ENCODE data around the gene FAM3C. TPM values are rescaled to one million over a fixed set of nuclear protein-coding genes. Genes with fewer than 3 reads are reported as not detected.
A peak's percentile ranks its signal among the peaks of the same experiment; 100 is the strongest.

Gene FAM3C
- total and polyA plus RNA-seq, 11 donors = 20.6 to 97.2 (median 45.3) TPM

- ATAC-seq (no peak), DNase-seq (no peak)
- H3K4me1 ChIP-seq = no peaks in the 10 kb centered on the region
- TF ChIP-seq POLR2A (IDR thresholded peaks at IDR 0.05) = no peak
- TF ChIP-seq CTCF (IDR thresholded peaks at IDR 0.05) = peak in 3 of 12 donors; percentile 6 to 25 (median 11)
- H3K9me3 ChIP-seq = no peaks in the 10 kb centered on the region
- peaks cover 0 to under 1% (median 0%) of the 10 kb centered on the region in 9 donors for H3K36me3 ChIP-seq
- intact Hi-C loops (cut with DNase I) = no loop called here
- no peak overlapping the region for H3K4me3 ChIP-seq
- H3K27me3 ChIP-seq = peaks cover 0 to 34% (median 30%) of the 10 kb centered on the region in 9 donors
- WGBS, 4 donors = 3 to 14% (median 8%) methylated on average over 3 of the region's 3 CpGs
- no peak overlapping the region for H3K27ac ChIP-seq
These were observed 58.7 kb downstream of the FAM3C start for GRCh38 chr7:121337398-121337797.

- intact Hi-C loops (cut with DNase I) = no loop called here
- DNase-seq (no peak), ATAC-seq (no peak)
- H3K27ac ChIP-seq = no peak overlapping the region
- peaks cover 0 to 42% (median 38%) of the 10 kb centered on the region in 9 donors for H3K27me3 ChIP-seq
- H3K36me3 ChIP-seq = no peaks in the 10 kb centered on the region
- H3K4me1 ChIP-seq = no peaks in the 10 kb centered on the region
- H3K9me3 ChIP-seq = no peaks in the 10 kb centered on the region
- TF ChIP-seq CTCF (IDR thresholded peaks at IDR 0.05) = no peak
- H3K4me3 ChIP-seq = no peak overlapping the region
- 68 to 83% (median 78%) methylated on average over 3 of the region's 3 CpGs for WGBS, 4 donors
These were observed 59.5 kb downstream of the FAM3C start for GRCh38 chr7:121336579-121336978.

DNA sequence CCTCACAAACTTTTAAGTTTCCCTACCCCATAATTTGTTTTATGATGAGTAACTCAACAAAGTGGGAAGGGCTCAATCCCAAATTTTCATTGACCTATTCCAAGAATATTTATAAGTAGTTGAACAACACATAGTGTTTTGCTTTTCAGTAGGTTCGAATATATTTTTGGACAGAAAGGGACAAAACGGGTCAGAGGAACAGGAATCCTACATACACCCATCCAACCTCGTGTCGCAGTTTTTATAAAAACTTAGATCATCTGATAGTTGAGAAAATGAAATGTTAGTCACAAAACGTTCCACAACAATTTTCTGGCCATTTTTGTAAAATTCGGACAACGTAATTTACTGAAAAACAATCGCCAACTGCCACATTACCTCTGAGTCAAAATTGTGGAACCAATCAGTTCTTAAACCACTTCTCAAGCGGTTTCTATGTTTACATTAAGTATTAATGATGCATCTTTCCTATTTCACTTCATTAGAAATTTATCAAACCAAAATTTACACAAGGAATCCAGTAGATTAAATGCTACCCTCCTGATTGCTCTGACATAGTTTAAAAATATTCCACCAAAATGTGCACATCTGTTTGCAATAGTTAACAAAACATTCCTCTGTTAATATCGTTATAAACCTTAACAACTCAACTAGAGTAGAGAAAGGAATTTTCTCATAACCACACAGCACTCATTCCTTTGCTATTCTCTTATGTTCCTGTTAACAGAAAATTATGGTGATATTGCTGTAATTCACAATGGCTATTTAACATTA lies 61.0 kb downstream of the FAM3C start:
- 86 to 90% (median 89%) methylated on average over 10 of the region's 10 CpGs for WGBS, 4 donors

More for the DNA sequence above, 61.0 kb downstream of the FAM3C start:
- intact Hi-C loops (cut with DNase I) = no loop called here
- Histone ChIP-seq H3K4me1 (peaks cover 0 to 10% (median 5%) of the 10 kb centered on the region in 12 donors), H3K27ac (no peak overlapping the region), H3K27me3 (peaks cover 4 to 57% (median 53%) of the 10 kb centered on the region in 9 donors), H3K4me3 (no peak overlapping the region), H3K36me3 (no peaks in the 10 kb centered on the region), H3K9me3 (no peaks in the 10 kb centered on the region)
- ATAC-seq (no peak), DNase-seq (no peak)
- TF ChIP-seq POLR2A (IDR thresholded peaks at IDR 0.05) = no peak
- TF ChIP-seq CTCF (IDR thresholded peaks at IDR 0.05) = no peak

Measured in heart left ventricle (tissue), 16 donors.